Trophoblast cell (in vitro differentiated cells and primary cell): ENCODE results near the gene SPCS3.
"Not testable (repeated sequence)": the region's sequence is repeated elsewhere in the genome, so short reads cannot be mapped to it uniquely, and the experiment has no call there.

Experiments used
- DNase-seq, 2 donors: peaks; one replicate each; pipeline ENCODE4 v3.0.0-alpha.2; 2016
- H2AFZ ChIP-seq: 2 replicates; pipeline ENCODE4 v1.6.1; 2013; ENCODE audit warnings: low read length, moderate library complexity, mild to moderate bottlenecking; ENCODE audit not compliant: insufficient read depth, poor library complexity
- H2AK5ac ChIP-seq: 2 replicates; pipeline ENCODE4 v1.6.1; 2013; ENCODE audit warnings: mild to moderate bottlenecking, low read length
- H2BK120ac ChIP-seq: 2 replicates; pipeline ENCODE4 v1.6.1; 2013; ENCODE audit warnings: low read length, mild to moderate bottlenecking, moderate library complexity; ENCODE audit not compliant: insufficient read depth, poor library complexity
- H2BK12ac ChIP-seq: 2 replicates; pipeline ENCODE4 v1.6.1; 2013; ENCODE audit warnings: mild to moderate bottlenecking, low read length, moderate library complexity
- H2BK5ac ChIP-seq: 2 replicates; pipeline ENCODE4 v1.6.1; 2013; ENCODE audit warnings: low read length, low read depth, moderate library complexity, mild to moderate bottlenecking; ENCODE audit not compliant: poor library complexity
- H3K14ac ChIP-seq: 2 replicates; pipeline ENCODE4 v1.6.1; 2013; ENCODE audit warnings: mild to moderate bottlenecking, low read length
- H3K18ac ChIP-seq: 2 replicates; pipeline ENCODE4 v1.6.1; 2013; ENCODE audit warnings: mild to moderate bottlenecking, low read length
- H3K23ac ChIP-seq: 2 replicates; pipeline ENCODE4 v1.6.1; 2013; ENCODE audit warnings: low read length
- H3K27ac ChIP-seq: 2 replicates; pipeline ENCODE4 v1.5.1; 2013; ENCODE audit warnings: low read depth, mild to moderate bottlenecking, inconsistent platforms, low read length, moderate library complexity
- H3K27me3 ChIP-seq: 2 replicates; pipeline ENCODE4 v1.6.1; 2013; ENCODE audit warnings: inconsistent platforms, mild to moderate bottlenecking, low read length, moderate library complexity; ENCODE audit not compliant: insufficient read depth
- H3K36me3 ChIP-seq, 2 experiments: 1 replicate in 1 of 2; 2 replicates in 1 of 2; pipeline ENCODE4 v1.6.1; 2013; ENCODE audit warnings: low read length in 2 of 2, mild to moderate bottlenecking in 2 of 2, moderate library complexity in 1 of 2; ENCODE audit not compliant: insufficient read depth in 2 of 2, control insufficient read depth in 1 of 2
- H3K4ac ChIP-seq: 2 replicates; pipeline ENCODE4 v1.6.1; 2013; ENCODE audit warnings: low read depth, mild to moderate bottlenecking, low read length, moderate library complexity
- H3K4me1 ChIP-seq, 2 experiments: 1 replicate in 1 of 2; 2 replicates in 1 of 2; pipeline ENCODE4 v1.6.1; 2013; ENCODE audit warnings: low read length in 2 of 2, mild to moderate bottlenecking in 2 of 2, moderate library complexity in 1 of 2; ENCODE audit not compliant: insufficient read depth in 2 of 2, control insufficient read depth in 1 of 2
- H3K4me2 ChIP-seq: 2 replicates; pipeline ENCODE4 v1.6.1; 2013; ENCODE audit warnings: inconsistent platforms, mild to moderate bottlenecking, low read length, moderate library complexity
- H3K4me3 ChIP-seq: 2 replicates; pipeline ENCODE4 v1.5.1; 2013; ENCODE audit warnings: mild to moderate bottlenecking, low read depth, low read length, inconsistent platforms
- H3K79me1 ChIP-seq: one replicate; pipeline ENCODE4 v1.6.1; 2013; ENCODE audit warnings: low read length
- H3K79me2 ChIP-seq: 2 replicates; pipeline ENCODE4 v1.6.1; 2013; ENCODE audit warnings: low read length, mild to moderate bottlenecking; ENCODE audit not compliant: control insufficient read depth, insufficient read depth, poor library complexity
- H3K9ac ChIP-seq: 2 replicates; pipeline ENCODE4 v1.6.1; 2013; ENCODE audit warnings: mild to moderate bottlenecking, low read length
- H3K9me3 ChIP-seq: 2 replicates; pipeline ENCODE4 v1.6.1; 2013; ENCODE audit warnings: low read depth, mild to moderate bottlenecking, control low read depth, inconsistent platforms, low read length; ENCODE audit not compliant: insufficient read depth
- H4K12ac ChIP-seq: 2 replicates; pipeline ENCODE4 v1.6.1; 2013; ENCODE audit warnings: low read depth, mild to moderate bottlenecking, low read length, moderate library complexity
- H4K8ac ChIP-seq: 2 replicates; pipeline ENCODE4 v1.6.1; 2013; ENCODE audit warnings: low read depth, mild to moderate bottlenecking, low read length, moderate library complexity
- H4K91ac ChIP-seq: one replicate; pipeline ENCODE4 v1.6.1; 2013; ENCODE audit warnings: low read depth, mild to moderate bottlenecking, low read length, moderate library complexity
- WGBS: extraction: QIAGEN DNeasy Blood & Tissue Kit; methylation state at CpG from one replicate; pipeline ENCODE4 v1.1.7; 2013; ENCODE audit warnings: missing lambda C conversion rate; ENCODE audit not compliant: insufficient read length, insufficient coverage; ENCODE audit errors: extremely low coverage; 5-methylcytosine and 5-hydroxymethylcytosine counted together

Gene SPCS3

GRCh38 chr4:176295907-176296306, 23.9 kb upstream of the SPCS3 start:
- not testable (repeated sequence) for DNase-seq, H4K12ac ChIP-seq, H3K27me3 ChIP-seq, H2AFZ ChIP-seq, H3K79me2 ChIP-seq, H3K4me2 ChIP-seq, H3K14ac ChIP-seq, H3K4ac ChIP-seq, H3K23ac ChIP-seq, H4K91ac ChIP-seq, H3K4me1 ChIP-seq, H3K9me3 ChIP-seq, H3K4me3 ChIP-seq, H3K18ac ChIP-seq, H3K27ac ChIP-seq, H2BK120ac ChIP-seq, H2AK5ac ChIP-seq, H4K8ac ChIP-seq, H3K79me1 ChIP-seq, H2BK12ac ChIP-seq, H2BK5ac ChIP-seq, H3K36me3 ChIP-seq, H3K9ac ChIP-seq
- WGBS: 100% methylated on average over 1 of the region's 5 CpGs

- no peak overlapping the region for H3K27ac ChIP-seq
- no peak overlapping the region for H2BK5ac ChIP-seq
- H3K9ac ChIP-seq: no peak overlapping the region
- H3K4me3 ChIP-seq: no peak overlapping the region
- no peak overlapping the region for H3K4me2 ChIP-seq
- no peak overlapping the region for H2AK5ac ChIP-seq
- H3K36me3 ChIP-seq: no peaks in the 10 kb centered on the region
- no peak overlapping the region for H3K14ac ChIP-seq
- no peak overlapping the region for H3K4ac ChIP-seq
- no peak for DNase-seq
- no peak overlapping the region for H4K91ac ChIP-seq
- H3K4me1 ChIP-seq: peaks cover 0 to 2% of the 10 kb centered on the region in 2 experiments
- no peak overlapping the region for H4K12ac ChIP-seq
- no peaks in the 10 kb centered on the region for H3K79me2 ChIP-seq
- H3K9me3 ChIP-seq: no peaks in the 10 kb centered on the region
- no peak overlapping the region for H3K23ac ChIP-seq
- no peaks in the 10 kb centered on the region for H3K27me3 ChIP-seq
- no peak overlapping the region for H2AFZ ChIP-seq
- H2BK120ac ChIP-seq: no peak overlapping the region
- H3K79me1 ChIP-seq: no peaks in the 10 kb centered on the region
- H3K18ac ChIP-seq: no peak overlapping the region
- no CpG with 5 or more reads among the region's 6 CpGs for WGBS
- H4K8ac ChIP-seq: no peak overlapping the region
- H2BK12ac ChIP-seq: no peak overlapping the region
Observed at GRCh38 chr4:176298664-176299063, 21.1 kb upstream of the SPCS3 start.

- no peak overlapping the region for H2BK12ac ChIP-seq
- no peak overlapping the region for H3K9ac ChIP-seq
- H3K79me2 ChIP-seq: no peaks in the 10 kb centered on the region
- H3K14ac ChIP-seq: no peak overlapping the region
- no peaks in the 10 kb centered on the region for H3K27me3 ChIP-seq
- H3K18ac ChIP-seq: no peak overlapping the region
- H3K27ac ChIP-seq: no peak overlapping the region
- no CpG with 5 or more reads among the region's 9 CpGs for WGBS
- H3K23ac ChIP-seq: no peak overlapping the region
- H2AK5ac ChIP-seq: no peak overlapping the region
- H4K12ac ChIP-seq: no peak overlapping the region
- no peaks in the 10 kb centered on the region for H3K36me3 ChIP-seq
- H2AFZ ChIP-seq: no peak overlapping the region
- DNase-seq: no peak
- no peak overlapping the region for H2BK120ac ChIP-seq
- no peaks in the 10 kb centered on the region for H3K79me1 ChIP-seq
- H3K4me1 ChIP-seq: peaks cover 0 to 3% of the 10 kb centered on the region in 2 experiments
- no peak overlapping the region for H3K4me2 ChIP-seq
- no peak overlapping the region for H4K8ac ChIP-seq
- H3K4me3 ChIP-seq: no peak overlapping the region
- H4K91ac ChIP-seq: no peak overlapping the region
- H3K4ac ChIP-seq: no peak overlapping the region
- H3K9me3 ChIP-seq: no peaks in the 10 kb centered on the region
- no peak overlapping the region for H2BK5ac ChIP-seq
Observed at GRCh38 chr4:176300036-176300435, 19.7 kb upstream of the SPCS3 start.

GRCh38 chr4:176300565-176300964, 19.2 kb upstream of the SPCS3 start:
- Histone ChIP-seq H4K8ac (no peak overlapping the region), H2AFZ (no peak overlapping the region), H2BK12ac (no peak overlapping the region), H3K9ac (no peak overlapping the region), H3K14ac (no peak overlapping the region), H3K9me3 (no peaks in the 10 kb centered on the region), H4K91ac (no peak overlapping the region), H3K4me2 (no peak overlapping the region), H3K79me2 (no peaks in the 10 kb centered on the region), H2BK120ac (no peak overlapping the region), H3K36me3 (no peaks in the 10 kb centered on the region), H3K27ac (no peak overlapping the region), H3K4me1 (peaks cover 0 to 3% of the 10 kb centered on the region in 2 experiments), H4K12ac (no peak overlapping the region), H3K4ac (no peak overlapping the region), H2BK5ac (no peak overlapping the region), H3K27me3 (no peaks in the 10 kb centered on the region), H3K4me3 (no peak overlapping the region), H3K79me1 (no peaks in the 10 kb centered on the region), H3K23ac (no peak overlapping the region), H3K18ac (no peak overlapping the region), H2AK5ac (no peak overlapping the region)
- DNase-seq: no peak
